Measurements from ENCODE around the gene DYSF. TPM values are rescaled to one million over a fixed set of nuclear protein-coding genes. Genes with fewer than 3 reads are reported as not detected.

Gene DYSF
- total and polyA plus RNA-seq, 8 donors, result 1.1 to 5.5 (median 2.1) TPM

- 66 to 69% methylated on average over 8 of the region's 8 CpGs for WGBS, 2 donors
- FAIRE-seq (no peak), ATAC-seq (no peak), DNase-seq (peak in 1 of 6 donors; percentile 11)
- no peaks in the 10 kb centered on the region for H3K36me3 ChIP-seq
- intact Hi-C loops (cut with DNase I), result no loop called here
- TF ChIP-seq CTCF (IDR thresholded peaks at IDR 0.05), result no peak
- H3K4me1 ChIP-seq, result no peaks in the 10 kb centered on the region
- H3K9me3 ChIP-seq, result no peaks in the 10 kb centered on the region
- H3K4me3 ChIP-seq, result no peak overlapping the region
- H3K27ac ChIP-seq, result no peak overlapping the region
- no peaks in the 10 kb centered on the region for H3K27me3 ChIP-seq
Measured at GRCh38 chr2:71599038-71599437, 145.7 kb downstream of the DYSF start.

- no peak for ATAC-seq
- Histone ChIP-seq H3K27ac (no peak overlapping the region), H3K9me3 (no peaks in the 10 kb centered on the region), H3K4me3 (no peak overlapping the region), H3K36me3 (no peaks in the 10 kb centered on the region), H3K27me3 (no peaks in the 10 kb centered on the region), H3K4me1 (no peaks in the 10 kb centered on the region)
- TF ChIP-seq CTCF (IDR thresholded peaks at IDR 0.05), result no peak
- intact Hi-C loops (cut with DNase I), result loop anchor here in 1 of 3 donors (10.0 kb wide), 1 partner anchor 205 kb away; no protein-coding TSS in a partner anchor
- FAIRE-seq, result no peak
- peak in 1 of 6 donors; percentile 45 for DNase-seq
- WGBS, 2 donors, result 82 to 89% methylated on average over 13 of the region's 13 CpGs
Measured at GRCh38 chr2:71599646-71600236, 146.4 kb downstream of the DYSF start.

GRCh38 chr2:71600555-71600954 lies 147.2 kb downstream of the DYSF start:
- Histone ChIP-seq H3K27me3 (no peaks in the 10 kb centered on the region), H3K4me1 (no peaks in the 10 kb centered on the region), H3K4me3 (no peak overlapping the region), H3K9me3 (no peaks in the 10 kb centered on the region), H3K36me3 (no peaks in the 10 kb centered on the region), H3K27ac (no peak overlapping the region)
- DNase-seq (peak in 2 of 6 donors; percentile 9 to 34), FAIRE-seq (no peak), ATAC-seq (no peak)
- WGBS, 2 donors, result 79 to 83% methylated on average over 9 of the region's 9 CpGs
- intact Hi-C loops (cut with DNase I), result loop anchor here in 1 of 3 donors (10.0 kb wide), 1 partner anchor 204 kb away; no protein-coding TSS in a partner anchor
- TF ChIP-seq CTCF (IDR thresholded peaks at IDR 0.05), result no peak

- Histone ChIP-seq H3K36me3 (no peaks in the 10 kb centered on the region), H3K27ac (no peak overlapping the region), H3K4me1 (no peaks in the 10 kb centered on the region), H3K27me3 (no peaks in the 10 kb centered on the region), H3K4me3 (no peak overlapping the region), H3K9me3 (no peaks in the 10 kb centered on the region)
- 82 to 88% methylated on average over 11 of the region's 11 CpGs for WGBS, 2 donors
- FAIRE-seq (no peak), ATAC-seq (no peak), DNase-seq (peak in 2 of 6 donors; percentile 24 to 33)
- TF ChIP-seq CTCF (IDR thresholded peaks at IDR 0.05), result no peak
- intact Hi-C loops (cut with DNase I), result loop anchor here in 1 of 3 donors (10.0 kb wide), 1 partner anchor 203 kb away; no protein-coding TSS in a partner anchor
Measured at GRCh38 chr2:71601136-71602114, 148.1 kb downstream of the DYSF start.
